Stimulated activated CD4-positive, alpha-beta T cell treated with anti-CD3 and anti-CD28 coated beads, Interleukin-15, amount 100 ng/mL, for 48 hours (primary cell): Measurements from ENCODE around the gene MAP3K4.

Experiments used
- DNase-seq, 2 donors: peaks; one replicate each; pipeline ENCODE4 v3.0.0-alpha.2; 2020; ENCODE audit warnings: low read depth in 2 of 2

Gene MAP3K4

GRCh38 chr6:161079566-161080262 lies 88.1 kb downstream of the MAP3K4 start:
- DNase-seq: peak; percentile 63 to 67

- no peak for DNase-seq
These were observed 88.8 kb downstream of the MAP3K4 start for GRCh38 chr6:161080263-161080970.

GRCh38 chr6:161082215-161082614 lies 90.6 kb downstream of the MAP3K4 start:
- no peak for DNase-seq

- no peak for DNase-seq
These were observed 93.7 kb downstream of the MAP3K4 start for GRCh38 chr6:161085246-161085645.

GRCh38 chr6:161088676-161089328 lies 97.2 kb downstream of the MAP3K4 start:
- DNase-seq: no peak

GRCh38 chr6:161091151-161091550 lies 99.6 kb downstream of the MAP3K4 start:
- DNase-seq: no peak

- no peak for DNase-seq
These were observed 100.6 kb downstream of the MAP3K4 start for GRCh38 chr6:161091972-161092701.

GRCh38 chr6:161094955-161095354 lies 103.4 kb downstream of the MAP3K4 start:
- no peak for DNase-seq

GRCh38 chr6:161095916-161096315 lies 104.3 kb downstream of the MAP3K4 start:
- DNase-seq: no peak

- DNase-seq: no peak
These were observed 108.5 kb downstream of the MAP3K4 start for GRCh38 chr6:161100072-161100471.

- DNase-seq: no peak
These were observed 109.9 kb downstream of the MAP3K4 start for GRCh38 chr6:161101517-161101916.

- no peak for DNase-seq
These were observed 111.9 kb downstream of the MAP3K4 start for GRCh38 chr6:161103475-161103874.

GRCh38 chr6:161104966-161105365 lies 113.4 kb downstream of the MAP3K4 start:
- DNase-seq: no peak

- no peak for DNase-seq
These were observed 113.8 kb downstream of the MAP3K4 start for GRCh38 chr6:161105408-161105807.

GRCh38 chr6:161107779-161108730 lies 116.5 kb downstream of the MAP3K4 start:
- DNase-seq: no peak

- DNase-seq: no peak
These were observed 117.3 kb downstream of the MAP3K4 start for GRCh38 chr6:161108916-161109315.

GRCh38 chr6:161109366-161109765 lies 117.8 kb downstream of the MAP3K4 start:
- no peak for DNase-seq

GRCh38 chr6:161110028-161110779 lies 118.6 kb downstream of the MAP3K4 start:
- no peak for DNase-seq

GRCh38 chr6:161111261-161111660 lies 119.7 kb downstream of the MAP3K4 start:
- DNase-seq: no peak

GRCh38 chr6:161115468-161115867 lies 123.9 kb downstream of the MAP3K4 start:
- no peak for DNase-seq
